ENCODE results near the gene ADAM20. TPM values are rescaled to one million over a fixed set of nuclear protein-coding genes. Genes with fewer than 3 reads are reported as not detected.
"Not testable (repeated sequence)": the region's sequence is repeated elsewhere in the genome, so short reads cannot be mapped to it uniquely, and the experiment has no call there.

ADAM20 gene
- total RNA-seq, 2 experiments from 2014 or later, result 0.16 to 0.53 TPM

GRCh38 chr14:70515811-70516210 is 19.0 kb downstream of the ADAM20 start:
- Mint-ChIP-seq H3K4me1 (peaks cover 31% of the 10 kb centered on the region), H3K9me3 (ENCODE audit: low read depth) (peaks cover 11% of the 10 kb centered on the region), H3K36me3 (peaks cover 14% of the 10 kb centered on the region), H3K4me3 (no peak overlapping the region), H3K27me3 (no peaks in the 10 kb centered on the region), H3K27ac (no peak overlapping the region)
- no peak for ATAC-seq
- CTCF ChIA-PET, result interaction anchor here (0.8 to 1.4 kb wide), 3 partner anchors 19 to 156 kb away, joined by 3 to 4 read pairs (median 4); partner anchors contain the start of genes ADAM20 and COX16
- DNase-seq, result no peak

- Mint-ChIP-seq H3K27ac (peak overlapping the region; percentile 92), H3K36me3 (peaks cover 13% of the 10 kb centered on the region), H3K9me3 (ENCODE audit: low read depth) (peaks cover 5% of the 10 kb centered on the region), H3K4me1 (peaks cover 31% of the 10 kb centered on the region), H3K27me3 (no peaks in the 10 kb centered on the region), H3K4me3 (peak overlapping the region; percentile 36)
- DNase-seq (peak; percentile 54), ATAC-seq (peak; percentile 85)
- CTCF ChIA-PET, result interaction anchor here (1.0 to 1.4 kb wide), 4 partner anchors 21 to 150 kb away, joined by 3 to 4 read pairs (median 4); partner anchors contain the start of genes ADAM20 and MED6
These were observed 20.4 kb downstream of the ADAM20 start for GRCh38 chr14:70514168-70515069.

GRCh38 chr14:70498191-70498590 is 36.6 kb downstream of the ADAM20 start:
- CTCF ChIA-PET, result no interaction called here
- H3K36me3 Mint-ChIP-seq, result peaks cover 4% of the 10 kb centered on the region
- H3K4me3 Mint-ChIP-seq, result no peak overlapping the region
- no peaks in the 10 kb centered on the region for H3K27me3 Mint-ChIP-seq
- no peak overlapping the region for H3K27ac Mint-ChIP-seq
- peaks cover 3% of the 10 kb centered on the region for H3K4me1 Mint-ChIP-seq
- no peak for DNase-seq
- H3K9me3 Mint-ChIP-seq (ENCODE audit: low read depth), result peaks cover 5% of the 10 kb centered on the region
- no peak for ATAC-seq

DNA sequence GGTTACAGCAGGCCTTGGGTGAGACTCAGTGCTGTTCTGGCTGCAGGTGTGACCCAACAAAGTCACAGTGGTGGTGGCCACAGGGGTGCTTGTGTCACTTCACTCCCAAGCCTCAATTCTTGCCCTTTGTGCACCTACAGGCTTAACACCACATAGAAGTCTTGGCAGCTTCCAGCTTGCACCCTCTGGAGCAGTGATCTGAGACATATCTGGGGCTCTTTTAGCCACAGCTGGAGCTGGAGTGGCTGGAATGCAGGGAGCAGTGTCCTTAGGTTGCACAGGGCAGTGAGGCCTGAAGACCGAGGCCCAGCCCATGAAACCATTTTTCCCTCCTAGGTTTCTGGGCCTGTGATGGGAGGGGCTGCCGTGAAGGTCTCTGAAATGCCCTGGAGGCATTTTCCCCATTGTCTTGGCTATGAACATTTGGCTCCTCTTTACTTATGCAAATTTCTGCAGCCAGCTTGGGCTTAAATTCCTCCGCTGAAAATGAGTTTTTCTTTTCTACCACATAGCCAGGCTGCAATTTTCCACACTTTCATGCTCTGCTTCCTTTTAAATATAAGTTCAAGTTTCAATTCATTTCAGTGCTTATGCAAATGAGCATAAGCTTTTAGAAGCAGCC is 45.1 kb downstream of the ADAM20 start:
- H3K27me3 Mint-ChIP-seq, result no peaks in the 10 kb centered on the region
- CTCF ChIA-PET, result no interaction called here
- ATAC-seq (no peak), DNase-seq (no peak)
- peaks cover 3% of the 10 kb centered on the region for H3K4me1 Mint-ChIP-seq
- peaks cover 25% of the 10 kb centered on the region for H3K9me3 Mint-ChIP-seq (ENCODE audit: low read depth)
- peaks cover 24% of the 10 kb centered on the region for H3K36me3 Mint-ChIP-seq
- H3K4me3 Mint-ChIP-seq, result no peak overlapping the region
- no peak overlapping the region for H3K27ac Mint-ChIP-seq

GRCh38 chr14:70477356-70478105 is 57.3 kb downstream of the ADAM20 start:
- H3K36me3 Mint-ChIP-seq; H3K27me3 Mint-ChIP-seq; H3K4me1 Mint-ChIP-seq; H3K27ac Mint-ChIP-seq; DNase-seq; ATAC-seq; CTCF ChIA-PET; H3K4me3 Mint-ChIP-seq; H3K9me3 Mint-ChIP-seq (ENCODE audit: low read depth): not testable (repeated sequence)

DNA sequence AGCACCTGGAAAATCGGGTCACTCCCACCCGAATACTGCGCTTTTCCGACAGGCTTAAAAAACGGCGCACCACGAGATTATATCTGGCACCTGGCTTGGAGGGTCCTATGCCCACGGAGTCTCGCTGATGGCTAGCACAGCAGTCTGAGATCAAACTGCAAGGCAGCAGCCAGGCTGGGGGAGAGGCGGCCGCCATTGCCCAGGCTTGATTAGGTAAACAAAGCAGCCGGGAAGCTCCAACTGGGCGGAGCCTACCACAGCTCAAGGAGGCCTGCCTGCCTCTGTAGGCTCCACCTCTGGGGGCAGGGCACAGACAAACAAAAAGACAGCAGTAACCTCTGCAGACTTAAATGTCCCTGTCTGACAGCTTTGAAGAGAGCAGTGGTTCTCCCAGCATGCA is 59.3 kb downstream of the ADAM20 start:
- H3K4me3 Mint-ChIP-seq; H3K9me3 Mint-ChIP-seq (ENCODE audit: low read depth); H3K27ac Mint-ChIP-seq; DNase-seq; ATAC-seq; H3K36me3 Mint-ChIP-seq; H3K27me3 Mint-ChIP-seq; CTCF ChIA-PET: not testable (repeated sequence)
- H3K4me1 Mint-ChIP-seq, result peaks cover 12% of the 10 kb centered on the region

GRCh38 chr14:70473825-70474224 is 61.0 kb downstream of the ADAM20 start:
- H3K4me1 Mint-ChIP-seq, result peaks cover 14% of the 10 kb centered on the region
- peaks cover 6% of the 10 kb centered on the region for H3K36me3 Mint-ChIP-seq
- H3K9me3 Mint-ChIP-seq (ENCODE audit: low read depth), result peaks cover 5% of the 10 kb centered on the region
- no peak overlapping the region for H3K27ac Mint-ChIP-seq
- ATAC-seq, result no peak
- H3K27me3 Mint-ChIP-seq, result no peaks in the 10 kb centered on the region
- no peak overlapping the region for H3K4me3 Mint-ChIP-seq
- CTCF ChIA-PET, result no interaction called here
- no peak for DNase-seq

Other genes with a start within 250 kb of the ADAM20 start
- gene COX16, start 175.3 kb downstream of the ADAM20 start, total RNA-seq, result 10 to 100 TPM; 32.5 to 55.7 TPM
- 1 to 10 TPM; 3.6 to 7.3 TPM for gene SYNJ2BP, start 117.9 kb downstream of the ADAM20 start, total RNA-seq
- under 1 TPM in 1 of 2 experiments, not detected in 1; 0.07 TPM for gene ADAM21, start 82.8 kb downstream of the ADAM20 start, total RNA-seq
- gene MED6, start 65.7 kb upstream of the ADAM20 start, total RNA-seq, result 10 to 100 TPM; 42.7 to 51.8 TPM
- gene TTC9, start 106.9 kb upstream of the ADAM20 start, total RNA-seq, result 10 to 100 TPM in 1 of 2 experiments, 1 to 10 TPM in 1; 7.8 to 11.8 TPM

Measured in activated CD8-positive, alpha-beta memory T cell treated with anti-CD3 and anti-CD28 coated beads, Interleukin-2, amount 10 ng/mL, durations not matched to agents 7 days and 5 days (primary cell).